ENCODE results near the gene NBEA. TPM values are rescaled to one million over a fixed set of nuclear protein-coding genes. Genes with fewer than 3 reads are reported as not detected.

NBEA gene
- total RNA-seq, 3 donors from 2014 or later (not counting 1 experiment from before 2014, with no cell fraction given) = 0.27 to 0.66 (median 0.33) TPM

- TF ChIP-seq CTCF (IDR thresholded peaks at IDR 0.05) = no peak
- Histone ChIP-seq H3K27me3 (ENCODE audit: control insufficient read depth, insufficient read depth, low read length) (no peaks in the 10 kb centered on the region), H3K27ac (ENCODE audit: low read length) (no peak overlapping the region), H3K4me3 (ENCODE audit: low read length) (no peak overlapping the region), H3K36me3 (ENCODE audit: control insufficient read depth, insufficient read depth, low read length) (no peaks in the 10 kb centered on the region), H3K4me1 (ENCODE audit: control insufficient read depth, insufficient read depth, low read length) (no peaks in the 10 kb centered on the region), H3K9me3 (ENCODE audit: control insufficient read depth, insufficient read depth, low read length) (no peaks in the 10 kb centered on the region)
- DNase-seq = no peak
- Mint-ChIP-seq H3K4me1 (no peaks in the 10 kb centered on the region), H3K4me3 (no peak overlapping the region), H3K27me3 (ENCODE audit: low read depth in 2 of 2) (peaks cover 5 to 7% of the 10 kb centered on the region in 2 donors), H3K27ac (no peak overlapping the region), H3K9me3 (no peaks in the 10 kb centered on the region), H3K36me3 (no peaks in the 10 kb centered on the region)
- intact Hi-C loops (cut with micrococcal nuclease) = no loop called here
- WGBS (ENCODE audit: insufficient coverage) = 83% methylated on average over 13 of the region's 13 CpGs
- no peak for ATAC-seq
Observed at GRCh38 chr13:35699825-35700510, 757.9 kb downstream of the NBEA start.

GRCh38 chr13:35700671-35701070 lies 758.6 kb downstream of the NBEA start:
- no peaks in the 10 kb centered on the region for H3K36me3 ChIP-seq (ENCODE audit: control insufficient read depth, insufficient read depth, low read length)
- WGBS (ENCODE audit: insufficient coverage) = 92% methylated on average over 2 of the region's 5 CpGs
- H3K4me1 ChIP-seq (ENCODE audit: control insufficient read depth, insufficient read depth, low read length) = no peaks in the 10 kb centered on the region
- Mint-ChIP-seq H3K9me3 (no peaks in the 10 kb centered on the region), H3K4me3 (no peak overlapping the region), H3K27ac (no peak overlapping the region), H3K4me1 (no peaks in the 10 kb centered on the region), H3K27me3 (ENCODE audit: low read depth in 2 of 2) (peaks cover 7% of the 10 kb centered on the region in 2 donors), H3K36me3 (no peaks in the 10 kb centered on the region)
- H3K27ac ChIP-seq (ENCODE audit: low read length) = no peak overlapping the region
- H3K4me3 ChIP-seq (ENCODE audit: low read length) = no peak overlapping the region
- H3K27me3 ChIP-seq (ENCODE audit: control insufficient read depth, insufficient read depth, low read length) = no peaks in the 10 kb centered on the region
- intact Hi-C loops (cut with micrococcal nuclease) = no loop called here
- no peaks in the 10 kb centered on the region for H3K9me3 ChIP-seq (ENCODE audit: control insufficient read depth, insufficient read depth, low read length)
- no peak for TF ChIP-seq CTCF (IDR thresholded peaks at IDR 0.05)
- ATAC-seq (no peak), DNase-seq (no peak)

- DNase-seq (no peak), ATAC-seq (no peak)
- no peaks in the 10 kb centered on the region for H3K4me1 Mint-ChIP-seq
- H3K27ac Mint-ChIP-seq = no peak overlapping the region
- H3K36me3 Mint-ChIP-seq = no peaks in the 10 kb centered on the region
- no peaks in the 10 kb centered on the region for H3K9me3 Mint-ChIP-seq
- H3K27ac ChIP-seq (ENCODE audit: low read length) = no peak overlapping the region
- no peaks in the 10 kb centered on the region for H3K9me3 ChIP-seq (ENCODE audit: control insufficient read depth, insufficient read depth, low read length)
- no peak for TF ChIP-seq CTCF (IDR thresholded peaks at IDR 0.05)
- intact Hi-C loops (cut with micrococcal nuclease) = no loop called here
- H3K27me3 ChIP-seq (ENCODE audit: control insufficient read depth, insufficient read depth, low read length) = no peaks in the 10 kb centered on the region
- H3K4me3 Mint-ChIP-seq = no peak overlapping the region
- H3K4me1 ChIP-seq (ENCODE audit: control insufficient read depth, insufficient read depth, low read length) = no peaks in the 10 kb centered on the region
- no peak overlapping the region for H3K4me3 ChIP-seq (ENCODE audit: low read length)
- H3K36me3 ChIP-seq (ENCODE audit: control insufficient read depth, insufficient read depth, low read length) = no peaks in the 10 kb centered on the region
- 94% methylated on average over 2 of the region's 2 CpGs for WGBS (ENCODE audit: insufficient coverage)
- H3K27me3 Mint-ChIP-seq (ENCODE audit: low read depth in 2 of 2) = peaks cover 7% of the 10 kb centered on the region in 2 donors
Observed at GRCh38 chr13:35702316-35702715, 760.2 kb downstream of the NBEA start.

- no peaks in the 10 kb centered on the region for H3K9me3 ChIP-seq (ENCODE audit: control insufficient read depth, insufficient read depth, low read length)
- Mint-ChIP-seq H3K9me3 (no peaks in the 10 kb centered on the region), H3K27me3 (ENCODE audit: low read depth in 2 of 2) (peaks cover 7% of the 10 kb centered on the region in 2 donors), H3K36me3 (no peaks in the 10 kb centered on the region), H3K4me1 (no peaks in the 10 kb centered on the region), H3K4me3 (no peak overlapping the region), H3K27ac (no peak overlapping the region)
- DNase-seq (no peak), ATAC-seq (no peak)
- no peaks in the 10 kb centered on the region for H3K27me3 ChIP-seq (ENCODE audit: control insufficient read depth, insufficient read depth, low read length)
- H3K27ac ChIP-seq (ENCODE audit: low read length) = no peak overlapping the region
- TF ChIP-seq CTCF (IDR thresholded peaks at IDR 0.05) = no peak
- 89% methylated on average over 1 of the region's 3 CpGs for WGBS (ENCODE audit: insufficient coverage)
- no peaks in the 10 kb centered on the region for H3K36me3 ChIP-seq (ENCODE audit: control insufficient read depth, insufficient read depth, low read length)
- H3K4me3 ChIP-seq (ENCODE audit: low read length) = no peak overlapping the region
- H3K4me1 ChIP-seq (ENCODE audit: control insufficient read depth, insufficient read depth, low read length) = no peaks in the 10 kb centered on the region
- intact Hi-C loops (cut with micrococcal nuclease) = no loop called here
Observed at GRCh38 chr13:35703061-35703460, 761.0 kb downstream of the NBEA start.

All from natural killer cell (primary cell).